Activated CD4-positive, CD25-positive, alpha-beta regulatory T cell treated with anti-CD3 and anti-CD28 coated beads, Interleukin-2, amount 50 U/mL, for 16 hours (primary cell): ENCODE results near the gene MBTPS2.
A peak's percentile ranks its signal among the peaks of the same experiment; 100 is the strongest.
"Not testable (repeated sequence)": the region's sequence is repeated elsewhere in the genome, so short reads cannot be mapped to it uniquely, and the experiment has no call there.

ENCODE experiments used
- DNase-seq: peaks from one replicate; pipeline ENCODE4 v3.0.0-alpha.2; 2020; ENCODE audit warnings: low read depth, low spot score

Gene MBTPS2

DNA sequence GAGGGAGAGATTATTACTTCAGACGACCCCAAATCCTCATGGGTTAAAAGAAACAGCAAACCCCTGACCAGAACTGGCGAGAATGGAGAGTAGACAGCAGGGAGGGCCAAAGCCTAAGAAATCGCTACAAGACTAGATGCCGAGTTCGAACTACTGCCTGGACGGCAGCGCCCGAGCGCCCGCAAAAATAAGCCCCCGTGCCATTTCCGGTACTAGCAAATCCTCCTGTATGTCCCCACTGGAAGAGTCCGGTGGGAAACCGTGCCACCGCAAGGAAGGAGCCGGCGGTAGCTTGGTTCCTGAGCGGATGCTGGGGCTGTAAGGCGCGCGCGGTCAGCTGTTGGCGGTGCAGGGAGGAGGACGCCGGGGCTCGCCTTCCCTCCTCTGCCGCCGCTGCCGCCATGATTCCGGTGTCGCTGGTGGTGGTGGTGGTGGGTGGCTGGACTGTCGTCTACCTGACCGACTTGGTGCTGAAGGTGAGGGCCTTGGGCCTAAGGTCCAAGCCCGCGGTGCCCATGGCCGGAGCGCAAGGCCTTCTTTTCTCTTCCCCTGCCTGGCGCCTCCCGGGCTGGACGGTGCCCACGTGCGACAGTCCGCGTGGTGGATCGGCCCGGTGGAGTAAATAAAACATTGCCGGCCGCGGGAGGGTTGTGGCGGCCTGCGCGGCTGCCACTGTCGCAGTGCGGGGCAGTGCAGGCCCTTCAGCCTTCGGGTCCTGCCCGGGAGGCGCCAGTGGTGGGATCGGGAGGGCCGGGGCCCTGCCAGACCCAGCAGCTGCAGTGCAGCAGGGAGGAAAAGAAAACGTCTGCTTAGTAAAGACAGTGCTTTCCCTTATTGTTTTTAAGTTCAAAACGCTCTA, at the start of gene MBTPS2:
TSS of gene MBTPS2 (plus strand) at position 284 of the 859 bp plus-strand sequence. CDS start at position 402, 118 bp downstream.
- peak; percentile 52 for DNase-seq

DNA sequence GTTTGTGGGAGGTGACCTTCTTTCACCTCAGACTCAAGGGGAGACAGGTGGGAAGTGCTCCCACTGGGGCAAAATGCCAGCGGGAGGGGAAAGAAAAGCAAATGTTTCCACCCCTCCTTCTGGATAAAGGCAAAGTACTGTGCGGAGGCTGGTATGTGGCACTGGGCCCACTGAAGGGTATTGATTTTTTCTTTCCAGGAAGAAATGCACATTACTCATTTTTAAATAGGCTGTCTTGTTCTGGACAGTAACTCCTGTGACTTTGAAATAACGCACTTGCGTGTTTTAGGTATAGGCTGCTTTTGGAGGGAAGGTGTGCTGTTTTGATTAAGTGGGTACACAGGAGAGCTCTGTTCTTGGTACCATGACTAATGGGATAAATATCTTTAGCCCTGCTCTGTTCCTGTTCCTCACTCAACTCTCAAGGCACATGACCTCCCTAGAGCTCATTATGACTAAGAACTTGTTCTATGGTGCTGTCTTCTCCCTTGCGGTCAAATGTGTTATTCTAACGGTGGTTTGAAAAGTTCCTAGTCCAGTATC, 40.7 kb upstream of the MBTPS2 start:
- no peak for DNase-seq

DNA sequence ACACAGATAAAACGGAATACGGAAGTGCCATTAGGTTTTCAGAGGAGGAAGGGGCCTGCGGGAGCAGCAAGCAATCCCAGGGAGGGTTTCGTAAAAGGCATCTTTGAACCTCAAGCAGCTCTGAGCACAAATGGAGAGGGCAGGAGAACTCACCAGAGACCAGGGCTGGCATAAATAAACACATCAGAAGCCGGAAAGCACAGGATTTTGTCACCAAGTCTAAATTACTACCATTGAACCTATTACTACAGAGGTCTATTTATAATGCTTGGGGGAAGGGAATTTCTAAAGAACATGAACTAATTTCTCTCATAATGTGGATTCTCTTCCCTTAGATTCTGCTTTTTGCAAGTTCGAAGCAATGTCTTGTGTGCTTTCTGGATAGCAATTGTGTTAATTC, 39.6 kb upstream of the MBTPS2 start:
- no peak for DNase-seq

DNA sequence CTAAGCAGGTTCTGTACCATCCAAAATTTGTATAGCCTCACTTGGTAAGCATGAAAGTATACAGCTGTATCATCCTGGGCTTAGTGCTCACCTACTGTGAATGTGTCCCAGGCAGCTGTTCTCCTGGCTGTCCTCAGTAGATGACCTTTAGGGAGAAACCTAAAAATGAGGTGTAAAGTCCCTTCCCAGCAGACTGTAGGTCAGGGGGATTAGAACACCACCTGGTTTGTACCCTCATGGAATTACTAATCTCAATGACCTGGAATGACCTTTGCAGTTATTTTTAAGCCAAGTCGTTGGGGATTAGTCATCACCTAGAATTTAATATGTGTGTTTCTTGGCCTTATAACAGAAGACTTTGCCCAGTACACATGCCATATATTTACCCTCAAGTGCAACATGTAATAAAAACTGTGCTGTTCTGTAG, 39.1 kb upstream of the MBTPS2 start:
- no peak for DNase-seq

DNA sequence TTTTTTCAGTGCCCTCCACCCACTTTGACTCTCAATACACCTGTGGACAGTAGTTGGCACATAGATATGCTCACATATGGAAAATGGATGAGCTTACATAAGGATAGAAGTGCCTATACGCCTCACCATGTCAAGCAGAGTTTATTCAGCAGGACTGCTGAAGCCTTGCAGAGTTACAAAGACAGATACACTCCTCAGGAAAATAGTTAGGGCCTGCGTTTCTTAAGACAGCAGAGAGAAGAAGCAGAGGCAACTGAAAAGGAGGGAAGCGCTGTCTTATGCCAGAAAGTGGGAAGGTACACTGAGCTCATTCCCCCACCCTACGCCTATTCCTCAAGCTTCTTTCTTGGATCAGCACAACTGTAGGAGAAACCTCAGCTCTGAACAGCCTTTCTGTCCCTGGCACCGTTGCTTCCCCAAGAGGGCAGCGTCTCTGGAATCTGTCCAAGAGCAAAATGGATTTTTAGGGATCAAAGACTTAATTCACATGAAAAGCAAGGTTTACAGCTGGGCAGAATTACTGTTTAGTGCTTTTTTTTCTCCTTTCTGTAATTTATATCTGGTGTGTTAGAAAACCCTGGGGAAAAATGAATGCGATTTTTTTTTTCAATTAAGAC, 37.3 kb upstream of the MBTPS2 start:
- no peak for DNase-seq

DNA sequence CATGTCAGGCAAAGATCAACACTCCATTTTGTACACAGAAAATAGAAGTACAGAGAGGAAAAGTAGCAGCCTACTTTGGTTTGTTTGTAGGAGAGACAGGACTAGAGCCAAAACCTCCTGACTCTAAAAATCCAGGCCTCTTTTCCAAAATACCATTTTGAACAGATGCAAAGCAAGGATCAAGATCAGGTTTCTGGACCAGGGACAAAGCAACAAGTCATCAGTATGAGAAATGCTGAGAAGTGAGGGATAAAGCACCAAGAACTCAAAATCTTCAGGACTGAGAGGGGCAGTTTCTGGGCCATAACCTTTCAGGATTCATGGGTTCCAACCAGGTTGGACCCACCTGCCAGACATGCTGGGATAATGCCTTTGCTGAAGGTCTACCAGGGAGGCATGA, 36.6 kb upstream of the MBTPS2 start:
- DNase-seq = no peak

DNA sequence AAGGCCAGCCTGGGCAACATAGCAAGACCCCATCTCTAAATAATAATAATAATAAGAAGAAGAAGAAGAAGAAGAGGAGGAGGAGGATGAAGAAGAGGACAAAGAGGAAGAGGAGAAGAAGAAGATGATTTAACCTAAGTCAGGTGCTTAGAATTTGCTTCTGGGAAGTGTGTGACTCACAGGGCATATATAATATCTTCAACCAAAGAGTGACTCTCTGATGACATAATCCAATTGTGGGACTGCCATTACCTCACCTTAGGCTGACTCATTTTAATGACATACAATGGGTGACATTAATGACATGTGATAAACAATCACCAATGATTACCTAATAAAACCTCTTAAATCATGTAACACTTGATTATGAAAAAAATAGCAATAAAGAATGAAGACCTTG, 32.7 kb upstream of the MBTPS2 start:
- no peak for DNase-seq

DNA sequence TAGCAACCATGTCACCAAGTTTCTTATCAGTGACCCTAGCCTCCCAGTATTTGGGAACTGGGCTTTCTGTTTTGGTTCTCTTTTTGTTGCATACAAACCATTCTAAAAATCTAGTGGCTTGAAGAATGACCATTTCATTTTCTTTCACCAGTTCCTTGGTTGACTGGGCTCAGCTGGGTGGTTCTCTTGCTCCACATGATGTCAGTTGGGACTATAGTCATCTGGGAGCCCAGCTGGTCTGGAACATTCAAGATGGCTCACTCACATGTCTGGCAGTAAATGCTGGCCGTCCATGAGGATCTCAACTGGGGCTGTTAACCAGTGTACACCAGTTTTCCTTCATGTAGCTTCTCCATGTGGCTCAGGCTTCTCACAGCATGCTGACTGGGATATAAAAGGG, 27.6 kb upstream of the MBTPS2 start:
- no peak for DNase-seq

DNA sequence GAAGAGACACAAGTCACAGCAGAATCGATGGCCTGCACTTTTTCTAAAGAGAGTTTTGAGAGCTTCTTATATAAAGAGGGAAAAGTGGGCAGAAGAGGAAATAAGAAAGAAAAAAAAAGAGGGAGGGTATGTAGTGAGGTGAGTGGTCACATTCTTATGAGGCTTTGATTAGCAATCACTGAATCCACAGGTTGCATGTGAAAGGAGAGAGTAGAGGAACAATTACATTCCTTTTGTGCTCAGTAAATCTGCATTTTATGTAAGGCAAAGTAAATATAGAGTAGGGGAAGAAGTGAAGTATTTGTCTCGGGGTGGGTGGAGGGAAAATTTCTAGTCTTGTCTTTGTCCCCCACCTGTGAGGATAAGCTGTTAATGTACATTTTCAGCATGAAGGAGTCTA, 26.8 kb upstream of the MBTPS2 start:
- no peak for DNase-seq

DNA sequence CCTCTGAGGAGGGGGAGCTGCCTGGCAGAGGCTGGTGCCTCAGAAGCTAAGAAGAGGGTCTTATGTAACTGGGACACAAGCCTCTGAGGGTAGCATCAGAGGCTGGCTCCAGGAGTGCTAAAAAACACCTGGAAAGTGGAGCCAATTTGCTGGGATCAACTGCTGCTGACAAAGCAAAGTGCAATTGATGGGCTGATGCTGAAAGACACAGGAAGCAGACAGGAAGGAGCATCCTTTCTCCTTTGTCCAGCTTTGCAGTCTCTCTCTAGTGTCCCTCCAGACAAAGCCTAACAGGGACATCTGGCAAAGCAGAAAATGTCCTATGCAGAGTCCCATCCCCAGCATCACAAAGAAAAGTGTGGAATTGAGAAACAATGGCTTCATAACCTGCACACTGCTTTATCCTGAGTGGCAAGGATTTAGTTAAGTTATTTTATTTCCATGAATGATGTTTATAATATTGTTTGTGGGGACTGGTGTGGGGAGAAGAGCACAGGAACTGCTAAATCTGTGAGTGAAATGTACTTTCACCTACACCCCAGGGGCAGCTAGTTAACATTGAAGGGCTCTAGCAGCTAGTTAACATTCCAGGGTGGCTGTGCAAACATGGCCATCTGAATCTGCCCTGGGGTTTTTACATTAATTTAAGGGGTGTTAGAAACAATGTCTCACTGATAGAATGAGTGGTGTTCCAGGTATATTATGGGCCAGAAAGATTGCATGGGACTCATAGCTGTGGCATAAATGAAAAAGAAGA, 25.6 kb upstream of the MBTPS2 start:
- no peak for DNase-seq

DNA sequence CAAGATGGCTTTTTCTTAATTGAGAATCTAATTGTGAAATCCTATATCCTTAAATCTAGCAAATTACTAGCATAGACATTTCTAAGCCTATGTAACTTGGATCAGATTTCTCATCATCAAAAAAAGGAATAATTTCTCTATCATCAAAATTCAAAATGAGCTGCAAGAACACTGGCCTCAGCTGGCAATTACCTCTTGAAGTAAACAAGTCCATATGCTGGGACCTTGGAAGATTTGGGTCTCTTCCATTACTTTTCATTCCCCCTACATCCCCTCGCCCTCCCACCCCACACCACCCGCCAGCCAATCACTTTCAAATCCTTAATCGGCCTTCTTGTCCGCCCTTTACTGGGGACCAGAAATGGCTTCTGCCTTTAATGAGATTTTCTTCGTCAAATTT, 23.3 kb upstream of the MBTPS2 start:
- DNase-seq = no peak

DNA sequence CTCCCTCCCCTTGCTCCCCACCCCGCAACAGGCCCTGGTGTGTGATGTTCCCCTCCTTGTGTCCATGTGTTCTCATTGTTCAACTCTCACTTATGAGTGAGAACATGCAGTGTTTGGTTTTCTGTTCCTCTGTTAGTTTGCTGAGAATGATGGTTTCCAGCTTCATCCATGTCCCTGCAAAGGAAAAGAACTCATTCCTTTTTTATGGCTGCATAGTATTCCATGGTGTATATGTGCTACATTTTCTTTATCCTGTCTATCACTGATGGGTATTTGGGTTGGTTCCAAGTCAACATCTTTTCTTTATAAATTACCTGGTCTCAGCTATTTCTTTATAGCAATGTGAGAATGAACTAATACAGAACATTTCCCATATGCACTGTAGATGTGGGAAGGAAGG, 19.2 kb upstream of the MBTPS2 start:
- not testable (repeated sequence) for DNase-seq

DNA sequence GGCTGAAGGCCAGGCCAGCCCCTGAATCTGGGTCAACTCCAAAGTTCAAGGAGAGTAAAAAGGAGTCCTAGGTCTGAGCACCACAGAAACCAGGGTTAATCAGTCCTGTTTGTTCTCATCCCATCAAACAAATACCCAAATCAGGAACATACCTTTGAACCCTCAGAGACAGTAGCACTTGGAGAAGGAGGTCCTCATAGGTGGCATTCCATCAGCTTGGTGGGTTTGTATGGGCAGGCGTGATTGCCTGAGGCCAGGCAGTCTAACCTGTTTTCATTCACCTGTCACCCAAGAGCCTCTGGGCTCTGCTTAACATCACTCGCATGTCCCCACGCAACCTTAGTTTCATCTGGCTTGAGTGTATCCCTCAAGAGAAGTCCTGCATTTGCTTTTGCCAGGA, 17.5 kb upstream of the MBTPS2 start:
- no peak for DNase-seq

DNA sequence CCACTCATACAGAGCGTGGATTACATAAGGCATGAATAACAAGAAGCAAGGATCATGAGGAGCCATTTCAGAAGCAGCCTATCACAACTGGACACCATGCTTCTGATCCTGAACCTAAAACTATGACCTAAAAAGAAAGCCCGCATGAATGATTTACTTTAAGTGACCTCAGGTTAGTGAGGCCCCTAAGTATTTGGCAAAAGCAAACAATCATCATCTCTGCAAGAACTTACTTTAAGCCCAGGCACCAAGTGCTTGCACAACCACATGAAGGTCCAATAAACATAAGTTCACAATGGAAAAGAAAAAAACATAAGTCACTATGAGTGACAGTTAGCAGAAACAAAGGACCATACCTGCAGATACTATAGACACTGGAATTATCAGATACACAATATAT, 7.9 kb upstream of the MBTPS2 start:
- no peak for DNase-seq

DNA sequence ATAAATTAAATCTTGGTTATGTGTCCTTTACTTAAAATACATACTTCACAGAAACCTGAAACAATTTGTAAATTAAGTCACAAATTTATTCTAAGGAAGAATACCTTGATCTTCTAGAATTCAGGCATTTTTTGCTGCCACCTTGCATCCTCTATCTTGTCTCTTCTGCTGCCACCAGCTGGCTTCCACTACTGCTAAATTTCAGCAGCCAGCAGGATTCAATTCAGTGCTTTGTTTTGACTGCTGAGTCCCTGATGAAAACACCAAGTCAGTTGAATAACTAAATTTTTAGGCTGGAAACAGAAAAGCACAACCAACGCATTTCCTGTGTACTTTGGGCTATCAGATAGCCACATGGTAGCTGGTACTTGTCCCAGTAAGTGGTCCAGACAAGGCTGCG, 2.4 kb upstream of the MBTPS2 start:
- DNase-seq = no peak

DNA sequence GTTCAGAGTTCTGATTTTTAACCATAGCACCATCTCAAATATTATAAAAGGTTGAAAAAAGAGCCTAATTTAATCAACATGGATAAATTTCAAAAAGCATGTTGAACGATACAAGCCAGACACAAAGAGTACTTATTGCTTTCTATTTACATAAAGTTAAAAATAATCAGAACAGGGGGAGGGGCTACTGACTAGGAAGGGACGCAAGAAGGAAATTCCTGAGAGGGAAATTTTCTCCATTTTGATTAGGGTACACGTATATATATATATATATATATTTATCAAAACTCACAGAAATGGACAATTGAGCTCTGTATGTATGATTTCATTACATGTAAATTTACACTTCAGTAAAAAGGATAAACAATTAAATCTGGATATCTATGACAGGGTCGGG, 482 bp upstream of the MBTPS2 start:
- no peak for DNase-seq

DNA sequence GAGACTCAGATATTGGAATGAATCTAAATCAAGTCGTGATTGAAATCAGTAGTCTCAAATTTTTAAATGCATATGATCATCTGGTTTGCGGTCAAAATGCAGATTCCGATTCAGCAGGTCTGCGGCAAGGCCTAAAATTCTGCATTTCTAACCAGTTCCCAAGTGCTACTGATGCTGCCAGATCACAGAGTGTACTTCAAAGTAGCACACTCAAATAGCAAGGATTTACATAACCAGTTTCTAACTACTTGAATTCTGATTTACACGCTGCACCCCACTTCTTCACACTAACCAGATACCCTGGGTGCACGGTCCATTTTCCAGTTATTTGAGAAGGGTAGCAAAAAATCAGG, 752 bp downstream of the MBTPS2 start:
- no peak for DNase-seq

DNA sequence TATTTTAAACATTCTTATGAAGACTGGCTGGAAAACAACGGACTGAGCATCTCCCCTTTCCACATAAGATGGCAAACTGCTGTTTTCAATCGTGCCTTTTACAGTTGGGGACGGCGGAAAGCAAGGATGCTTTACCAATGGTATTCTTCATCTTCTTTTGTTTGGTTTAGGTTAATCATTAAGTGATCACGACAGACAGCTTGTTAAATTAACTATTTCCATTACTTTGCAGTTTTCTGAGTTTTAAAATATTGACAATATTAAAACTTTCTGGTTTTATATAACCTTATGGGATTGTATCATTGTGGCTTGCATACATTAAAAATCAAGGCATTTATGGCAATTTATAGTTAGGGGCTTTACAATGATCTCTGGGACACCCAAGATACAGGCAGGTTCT, 3.8 kb downstream of the MBTPS2 start:
- no peak for DNase-seq

DNA sequence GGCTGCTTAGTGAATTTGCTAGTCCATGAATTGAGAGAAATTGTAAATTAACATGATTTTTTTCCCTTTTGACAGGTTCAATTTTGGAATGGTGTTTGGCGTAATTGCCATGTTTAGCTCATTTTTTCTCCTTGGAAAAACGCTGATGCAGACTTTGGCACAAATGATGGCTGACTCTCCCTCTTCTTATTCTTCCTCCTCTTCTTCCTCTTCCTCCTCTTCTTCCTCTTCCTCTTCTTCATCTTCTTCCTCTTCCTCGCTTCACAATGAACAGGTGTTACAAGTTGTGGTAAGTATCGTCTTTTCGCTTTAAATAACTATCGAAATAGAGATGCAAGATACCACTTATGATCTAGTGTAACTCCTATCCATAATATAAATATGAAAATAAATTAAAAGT, 5.7 kb downstream of the MBTPS2 start:
- DNase-seq = no peak

DNA sequence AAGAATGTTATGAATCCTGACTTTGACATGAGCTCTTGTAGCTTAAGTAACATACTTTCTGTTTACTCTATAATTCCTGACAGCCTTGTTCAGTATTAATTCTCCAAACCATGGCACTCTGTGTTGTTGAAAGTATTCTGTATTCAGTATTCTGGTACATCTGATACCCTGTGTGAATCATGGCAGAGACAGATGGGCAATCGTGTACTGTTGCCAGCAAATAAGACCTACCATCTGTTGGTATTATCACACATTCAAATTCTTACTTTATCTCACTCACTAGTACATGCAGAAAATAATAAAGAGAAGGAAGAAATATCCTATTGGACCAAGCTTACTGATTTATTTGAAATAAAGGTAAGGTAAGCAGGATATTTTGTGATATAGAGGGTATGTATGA, 7.9 kb downstream of the MBTPS2 start:
- DNase-seq = no peak

DNA sequence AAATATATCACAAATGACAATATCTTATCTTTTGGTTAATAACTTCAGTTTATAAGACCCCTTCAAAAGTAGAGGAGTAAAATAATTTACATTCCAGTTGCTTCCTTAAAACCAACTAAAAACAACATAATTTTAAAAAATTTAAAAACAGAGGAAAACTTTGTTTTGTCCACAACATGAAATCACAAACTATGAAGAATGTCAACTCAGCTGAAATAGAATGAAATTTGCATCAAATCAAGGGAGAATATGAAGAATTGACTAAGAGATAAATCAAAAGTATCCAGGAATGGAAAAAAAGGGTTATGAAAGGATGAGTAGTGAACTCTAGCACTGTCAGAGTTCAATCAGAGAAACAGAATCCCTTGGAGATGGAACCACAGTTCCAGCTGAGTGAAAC, 14.2 kb downstream of the MBTPS2 start:
- no peak for DNase-seq

DNA sequence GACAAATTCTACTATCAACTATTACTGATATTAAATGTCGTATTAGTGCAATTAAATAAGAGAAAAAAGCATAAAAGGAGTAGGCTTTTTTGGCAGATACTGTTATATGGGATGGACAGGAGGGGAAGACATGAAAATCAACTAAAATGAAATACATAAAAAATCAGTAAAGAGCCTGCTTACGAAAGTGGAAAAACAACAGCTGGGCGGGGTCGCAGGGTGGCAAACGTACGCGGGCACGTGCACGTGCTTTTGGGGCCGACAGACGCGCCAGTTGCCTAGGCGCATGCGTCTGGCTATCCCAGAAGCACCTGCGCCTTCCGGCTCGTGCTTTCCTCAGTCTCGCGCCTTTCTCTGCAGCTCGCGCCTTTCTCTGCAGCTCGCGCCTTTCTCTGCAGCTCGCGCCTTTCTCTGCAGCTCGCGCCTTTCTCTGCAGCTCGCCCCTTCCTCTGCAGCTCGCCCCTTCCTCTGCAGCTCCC, 16.6 kb downstream of the MBTPS2 start, which contains the start of gene YY2:
TSS of gene YY2 (plus strand) at position 51 of the 479 bp plus-strand sequence. CDS start 498 bp downstream, outside the sequence.
- no peak for DNase-seq
